HG02970 (cell line): ENCODE measurements around the gene CAPG.
"Not testable (repeated sequence)": the region's sequence is repeated elsewhere in the genome, so short reads cannot be mapped to it uniquely, and the experiment has no call there.

Experiments used
- ATAC-seq: cut with Tn5 transposase; IDR thresholded peaks from one replicate; pipeline ENCODE4 v1.9.1; 2021; ENCODE audit warnings: mild to moderate bottlenecking, moderate library complexity, moderate number of reproducible peaks; ENCODE audit not compliant: unreplicated experiment, low FRiP score

Gene CAPG, protein sequence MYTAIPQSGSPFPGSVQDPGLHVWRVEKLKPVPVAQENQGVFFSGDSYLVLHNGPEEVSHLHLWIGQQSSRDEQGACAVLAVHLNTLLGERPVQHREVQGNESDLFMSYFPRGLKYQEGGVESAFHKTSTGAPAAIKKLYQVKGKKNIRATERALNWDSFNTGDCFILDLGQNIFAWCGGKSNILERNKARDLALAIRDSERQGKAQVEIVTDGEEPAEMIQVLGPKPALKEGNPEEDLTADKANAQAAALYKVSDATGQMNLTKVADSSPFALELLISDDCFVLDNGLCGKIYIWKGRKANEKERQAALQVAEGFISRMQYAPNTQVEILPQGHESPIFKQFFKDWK

DNA sequence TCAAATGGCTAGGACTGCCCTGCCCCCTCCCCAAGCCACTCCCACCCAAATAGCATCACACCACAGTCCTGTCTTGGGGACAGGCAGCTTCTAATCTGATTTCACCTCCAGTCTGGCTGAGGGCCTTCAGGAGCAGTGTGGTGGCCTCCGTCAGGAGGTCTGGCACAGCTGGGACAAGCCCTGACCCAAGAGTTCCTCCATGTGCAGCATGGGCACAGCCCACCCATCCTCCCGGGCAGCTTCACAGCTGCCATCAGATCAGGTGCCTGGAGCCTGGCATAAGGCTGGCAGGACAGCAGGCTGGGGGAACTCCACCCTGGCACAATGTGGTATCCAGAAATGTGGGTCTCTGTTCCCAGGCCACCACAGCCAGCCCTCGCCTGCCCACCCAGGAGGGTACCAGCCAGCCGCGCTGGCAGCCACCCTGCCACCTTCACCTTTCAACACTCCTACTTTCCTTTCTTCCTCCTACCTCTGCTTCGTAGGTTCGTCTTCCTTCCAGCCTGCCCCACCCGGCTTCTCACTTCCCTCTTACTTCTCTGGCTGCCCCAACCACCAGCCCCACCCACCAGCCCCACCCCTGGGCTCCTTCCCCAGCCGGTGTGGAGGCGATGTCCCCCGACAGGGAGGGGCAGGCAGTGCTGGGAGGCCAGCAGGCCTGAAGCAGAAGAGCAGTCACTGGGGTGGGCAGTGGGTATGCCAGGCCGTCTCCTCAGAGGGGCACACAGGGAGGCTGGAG, at the start of gene CAPG:
TSS of gene CAPG (minus strand) at position 522 of the 739 bp plus-strand sequence. CDS start 8,221 bp downstream, outside the sequence.
- no peak for ATAC-seq

DNA sequence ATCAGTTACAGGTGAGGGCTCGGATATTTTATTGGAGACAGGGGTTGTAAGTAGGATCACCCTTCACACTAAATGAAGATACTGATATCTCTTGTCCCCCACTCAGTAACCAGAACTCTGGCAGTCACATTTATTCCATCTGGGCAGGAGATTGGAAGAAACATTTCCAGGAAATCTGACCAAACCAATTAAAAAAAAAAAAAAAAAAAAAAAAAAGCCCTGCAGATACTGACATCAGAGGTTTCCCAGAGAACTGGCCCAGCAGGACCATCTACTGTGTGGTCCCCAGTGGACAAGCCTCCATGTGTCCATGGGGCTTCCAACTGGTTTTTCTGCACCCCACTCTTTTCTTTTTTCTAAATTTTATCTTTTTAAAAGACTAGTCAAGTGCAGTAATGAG, 49.6 kb upstream of the CAPG start:
- no peak for ATAC-seq

DNA sequence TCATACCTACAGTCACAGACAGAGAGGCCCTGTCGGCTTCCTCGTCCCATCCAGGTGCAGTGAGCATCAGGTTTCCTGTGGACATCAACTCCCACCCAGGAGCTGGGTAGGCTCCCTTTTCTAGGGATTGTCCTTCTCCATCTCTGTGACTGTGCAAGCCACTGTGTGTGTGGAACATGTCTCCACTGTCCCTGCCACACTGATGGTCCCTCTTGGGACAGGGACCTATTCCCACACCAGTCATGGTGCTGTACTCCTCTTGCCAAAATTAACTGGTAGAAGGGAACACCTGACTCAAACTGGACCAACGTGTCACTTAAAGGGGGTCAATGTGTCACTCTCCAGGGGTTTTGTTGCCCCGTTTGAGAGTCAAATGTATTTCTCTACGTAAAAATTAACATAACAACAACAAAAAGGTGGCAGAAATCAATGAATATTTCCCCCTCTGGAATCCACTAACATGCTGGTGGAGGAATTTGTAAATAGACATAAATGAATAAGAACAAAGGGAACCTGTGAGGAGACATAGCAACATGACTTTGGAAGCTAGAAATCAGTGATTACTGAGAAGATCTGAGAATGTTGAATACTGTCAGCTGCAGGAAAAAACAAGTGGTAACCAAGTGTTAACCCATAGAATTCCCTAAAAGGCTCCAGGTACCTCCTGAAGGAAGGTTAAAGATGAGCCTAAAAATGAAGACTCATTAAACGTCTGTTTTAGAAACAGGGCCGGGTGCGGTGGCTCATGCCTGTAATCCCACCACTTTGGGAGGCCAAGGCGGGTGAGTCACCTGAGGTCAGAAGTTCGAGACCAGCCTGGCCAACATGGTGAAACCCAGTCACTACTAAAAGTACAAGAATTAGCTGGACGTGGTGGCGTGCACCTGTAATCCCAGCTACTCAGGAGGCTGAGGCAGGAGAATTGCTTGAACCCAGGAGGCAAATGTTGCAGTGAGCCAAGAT, 48.7 kb upstream of the CAPG start:
- ATAC-seq, result no peak

DNA sequence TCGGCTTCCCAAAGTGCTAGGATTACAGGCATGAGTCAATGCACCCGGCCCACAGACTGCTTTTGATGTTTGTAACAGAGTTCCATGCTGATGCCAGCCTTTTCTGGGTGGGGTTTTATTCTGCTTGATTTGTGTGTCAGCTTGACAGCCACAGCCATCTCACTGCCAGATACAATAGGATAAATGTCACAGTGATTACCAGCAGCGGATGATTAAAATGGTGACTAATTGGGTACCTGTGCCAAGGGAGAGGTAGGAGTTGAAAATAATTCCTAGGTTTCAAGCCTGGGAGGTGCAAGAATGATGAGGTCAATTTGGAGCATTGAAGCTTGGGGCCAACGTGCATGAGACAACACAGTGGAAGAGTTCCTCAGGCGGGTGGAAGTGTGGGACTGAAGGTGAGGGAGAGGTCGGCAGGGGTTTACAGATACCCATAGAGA, 47.7 kb upstream of the CAPG start:
- no peak for ATAC-seq

DNA sequence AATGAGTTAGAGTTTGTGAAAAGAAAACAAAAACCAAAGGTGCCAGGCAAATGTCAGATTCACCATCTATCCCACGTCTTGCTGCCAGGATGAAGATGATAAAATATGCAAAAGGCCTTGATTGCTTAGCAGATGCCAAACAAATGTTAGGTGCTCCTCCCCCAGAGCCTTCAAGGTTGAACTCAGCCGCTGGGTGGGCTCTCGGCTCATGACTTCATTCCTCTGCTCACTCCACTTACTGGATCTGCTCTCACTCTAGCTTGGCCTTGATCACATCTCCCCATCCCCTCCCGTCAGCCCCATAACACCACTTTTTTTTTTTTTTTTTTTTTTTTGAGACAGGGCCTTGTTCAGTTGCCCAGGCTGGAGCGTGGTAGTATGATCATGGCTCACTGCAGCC, 46.9 kb upstream of the CAPG start:
- no peak for ATAC-seq

DNA sequence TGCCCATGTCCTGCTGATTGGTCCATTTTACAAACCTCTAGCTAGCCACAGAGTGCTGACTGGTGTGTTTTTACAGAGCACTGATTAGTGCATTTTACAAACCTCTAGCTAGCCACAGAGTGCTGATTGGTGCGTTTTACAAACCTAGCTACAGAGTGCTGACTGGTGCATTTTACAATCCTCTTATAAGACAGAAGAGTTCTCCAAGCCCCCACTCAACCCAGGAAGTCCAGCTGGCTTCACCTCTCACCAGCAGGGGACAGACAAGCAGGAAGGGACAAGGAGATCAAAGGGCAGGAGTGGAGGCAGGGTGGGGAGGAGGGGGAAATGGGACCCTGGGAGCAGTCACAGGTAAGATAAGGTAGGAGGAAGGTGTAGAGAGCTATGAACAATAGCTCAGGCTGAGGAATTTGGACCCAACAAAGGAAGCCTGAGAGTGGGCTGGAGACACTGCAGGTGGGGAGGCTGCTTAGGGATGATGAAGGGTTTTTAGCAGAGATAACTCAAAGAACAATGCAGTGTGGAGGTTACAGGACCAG, 45.5 kb upstream of the CAPG start:
- no peak for ATAC-seq

DNA sequence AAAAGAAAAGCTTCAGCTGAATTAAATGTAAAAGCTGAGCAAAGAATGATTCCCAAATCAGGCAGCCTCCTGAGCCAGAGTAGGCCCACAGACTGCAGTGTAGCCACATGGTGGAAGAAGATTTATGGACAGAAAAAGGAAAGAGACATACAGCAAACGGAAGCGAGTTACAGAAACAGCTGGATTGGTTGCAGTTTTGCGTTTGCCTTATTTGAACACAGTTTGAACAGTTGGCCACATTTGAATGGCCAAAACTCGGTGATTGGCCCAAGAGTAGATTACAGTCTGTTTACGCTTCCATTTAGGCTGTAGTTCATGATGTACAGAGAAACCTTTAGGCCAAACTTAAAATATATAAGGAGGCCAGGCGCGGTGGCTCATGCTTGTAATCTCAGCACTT, 43.4 kb upstream of the CAPG start:
- no peak for ATAC-seq

DNA sequence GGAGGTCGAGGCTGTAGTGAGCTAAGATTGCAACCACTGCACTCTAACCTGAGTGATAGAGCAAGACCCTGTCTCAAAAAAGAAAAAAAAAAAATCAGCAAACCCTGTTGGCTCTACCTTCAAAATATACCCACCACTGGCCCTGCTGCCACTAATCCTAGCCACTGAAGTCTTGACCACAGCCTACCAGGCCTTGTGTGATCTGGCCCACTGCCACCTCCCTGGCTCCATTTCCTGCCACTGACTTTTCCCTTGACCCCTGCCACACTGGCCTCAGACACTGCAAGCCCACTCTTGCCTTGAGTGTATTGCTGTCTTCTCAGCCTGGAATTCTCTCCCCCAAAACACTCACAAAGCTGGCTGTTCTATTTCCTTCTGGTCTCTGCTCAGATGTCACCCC, 42.1 kb upstream of the CAPG start:
- ATAC-seq, result no peak

DNA sequence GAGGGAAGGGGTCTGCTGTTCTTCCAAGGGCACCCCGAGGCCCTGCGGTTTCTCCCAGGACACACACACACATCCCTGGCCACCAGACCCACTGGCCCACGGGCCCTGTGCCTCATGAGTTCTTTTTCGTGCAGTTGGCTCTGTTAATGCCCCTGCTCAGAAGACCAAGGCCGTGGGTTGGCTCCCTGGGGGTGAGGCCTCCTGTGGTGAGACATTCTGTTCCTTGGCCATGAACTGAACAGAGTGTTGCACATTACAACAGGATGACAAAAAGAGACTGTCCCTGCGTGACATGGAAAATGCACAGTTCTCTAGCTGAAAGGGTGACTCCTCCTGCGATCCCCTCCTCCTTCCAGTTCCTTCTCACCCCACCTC, 39.0 kb upstream of the CAPG start:
- ATAC-seq, result no peak

DNA sequence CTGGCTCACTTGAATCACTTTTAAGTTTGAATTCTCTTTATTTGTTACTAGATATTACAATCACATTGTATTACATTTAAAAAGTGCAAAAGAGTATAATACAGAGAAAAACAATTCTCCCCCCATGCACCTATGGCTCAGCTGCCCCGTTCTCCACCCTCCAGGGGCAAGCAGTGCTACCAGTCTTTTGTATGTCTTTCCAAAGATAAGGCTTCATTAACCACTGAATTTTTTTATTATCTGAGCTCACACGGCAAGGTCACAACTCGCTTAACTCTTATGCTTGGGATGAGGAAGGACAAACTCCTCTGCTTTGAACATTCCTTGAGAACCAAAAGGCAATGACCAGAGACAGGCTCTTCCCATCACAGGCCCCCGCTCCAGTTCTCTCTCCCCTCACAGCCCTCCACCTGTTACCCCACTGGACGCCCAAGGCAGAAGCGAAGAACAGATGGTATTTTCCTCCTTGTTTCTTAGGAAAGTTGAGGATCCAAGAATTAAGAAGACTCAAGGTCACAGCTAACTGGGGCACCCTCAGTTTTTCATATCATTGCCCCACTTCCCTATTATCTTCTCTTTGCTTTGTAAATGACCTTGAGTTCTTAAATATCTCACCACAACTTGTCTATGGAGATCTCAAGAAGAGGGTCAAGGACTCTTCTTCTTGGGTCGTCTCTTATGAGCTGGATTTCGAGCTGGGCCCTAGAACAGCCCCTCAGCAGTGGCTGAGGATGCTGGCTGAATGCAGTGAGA, 38.5 kb upstream of the CAPG start:
- ATAC-seq, result no peak

DNA sequence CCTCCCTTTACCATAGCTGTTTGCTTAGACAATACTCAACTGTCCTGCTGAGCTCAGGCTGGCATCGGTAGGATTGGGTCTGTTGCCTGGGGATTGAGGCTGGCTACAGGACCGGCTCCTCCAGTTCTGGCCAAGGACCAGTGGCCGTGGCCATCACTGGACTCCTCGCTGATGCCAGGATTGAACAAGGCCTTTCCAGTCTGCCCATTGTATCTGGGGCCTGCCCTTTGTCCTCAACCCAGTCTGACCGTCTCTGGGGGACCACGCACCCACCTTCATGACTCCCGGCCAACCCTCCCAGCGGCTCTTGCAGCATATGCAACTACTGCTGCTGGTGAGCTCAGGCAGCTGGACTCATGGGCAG, 37.0 kb upstream of the CAPG start:
- no peak for ATAC-seq

DNA sequence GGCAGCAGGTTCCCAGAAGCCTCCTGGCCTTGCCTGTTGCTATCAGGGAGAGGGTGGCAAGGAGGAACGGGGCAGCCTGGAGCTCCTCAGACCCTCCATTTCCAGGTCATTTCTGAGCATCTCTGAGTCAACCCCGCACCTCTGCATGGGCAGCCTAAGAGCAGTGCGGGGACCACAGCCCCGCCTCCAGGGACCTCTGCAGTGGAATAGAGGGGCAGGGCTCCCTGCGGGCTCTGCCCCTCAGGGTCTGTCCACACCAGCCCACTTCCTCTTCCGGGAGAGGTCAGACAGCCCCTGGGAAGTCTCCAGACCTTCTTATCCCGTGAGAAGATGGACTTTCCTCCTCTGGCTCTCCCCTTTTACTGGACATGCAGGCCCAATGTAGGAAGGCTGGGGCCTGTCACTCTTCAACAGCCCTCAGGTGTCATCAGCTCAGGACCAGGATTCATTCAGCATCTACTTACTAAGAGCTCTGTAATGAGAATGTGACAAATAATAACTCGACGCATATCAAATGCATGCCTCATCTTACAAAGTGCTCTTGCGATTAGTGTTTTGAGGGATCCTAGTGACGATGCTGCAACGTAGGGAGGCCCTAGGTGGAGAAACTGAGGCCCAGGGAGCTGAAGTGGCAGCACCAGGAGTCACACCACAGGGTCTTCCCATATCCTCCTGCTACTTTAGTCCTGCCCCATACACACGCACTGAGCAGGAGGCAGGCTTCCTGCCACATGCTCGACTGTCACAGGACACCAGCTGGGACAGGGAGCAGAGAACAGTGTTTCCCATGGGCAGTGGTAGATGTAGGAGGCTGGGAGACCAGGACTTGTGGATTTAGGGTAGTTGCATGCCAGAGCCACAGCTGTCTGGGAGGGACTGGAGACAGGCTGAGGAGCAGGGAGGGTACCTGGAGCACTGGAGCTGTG, 36.4 kb upstream of the CAPG start:
- no peak for ATAC-seq

DNA sequence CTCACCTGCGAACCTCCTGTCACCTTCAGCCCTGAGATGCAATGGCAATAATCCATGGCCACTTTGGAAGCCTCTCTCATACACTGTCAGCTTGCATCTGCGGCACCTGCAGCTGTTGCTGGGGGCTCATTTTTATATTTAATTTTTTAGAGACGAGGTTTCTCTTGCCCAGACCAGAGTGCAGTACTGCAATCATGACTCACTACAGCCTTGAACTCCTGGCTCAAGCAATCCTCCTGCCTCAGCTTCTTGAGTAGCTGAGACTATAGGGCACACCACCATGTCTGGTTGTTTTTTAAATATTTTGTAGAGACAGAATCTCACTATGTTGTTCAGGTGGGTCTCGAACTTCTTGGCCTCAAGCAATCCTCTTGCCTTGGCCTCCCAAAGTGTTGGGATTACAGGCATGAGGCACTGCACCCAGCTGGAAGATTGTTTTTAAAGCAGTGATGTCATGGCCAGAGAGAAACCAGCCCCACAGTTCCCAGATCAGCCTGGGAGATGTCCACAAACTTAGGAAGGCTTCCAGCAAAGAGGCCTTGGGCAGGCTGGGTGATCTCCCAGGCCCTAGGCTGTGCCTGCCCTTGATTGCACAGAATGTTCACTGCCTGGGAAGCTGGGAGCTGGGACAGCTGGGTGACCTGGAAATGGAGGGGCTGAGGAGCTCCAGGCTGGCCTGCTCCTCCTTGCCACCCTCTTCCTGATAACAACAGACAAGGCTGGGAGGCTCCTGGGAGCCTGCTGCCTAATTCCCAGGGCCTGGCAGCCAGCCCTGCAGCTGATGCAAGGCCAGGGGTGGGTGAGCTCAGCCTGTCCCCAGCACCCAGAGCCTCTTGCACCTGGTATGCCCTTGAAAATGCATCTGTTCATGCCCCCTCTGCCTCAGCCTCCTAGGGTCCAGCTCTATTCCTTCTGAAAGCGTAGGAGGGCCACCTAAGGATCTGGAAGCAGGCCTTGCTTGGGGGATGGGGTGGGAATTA, 35.4 kb upstream of the CAPG start:
- no peak for ATAC-seq

DNA sequence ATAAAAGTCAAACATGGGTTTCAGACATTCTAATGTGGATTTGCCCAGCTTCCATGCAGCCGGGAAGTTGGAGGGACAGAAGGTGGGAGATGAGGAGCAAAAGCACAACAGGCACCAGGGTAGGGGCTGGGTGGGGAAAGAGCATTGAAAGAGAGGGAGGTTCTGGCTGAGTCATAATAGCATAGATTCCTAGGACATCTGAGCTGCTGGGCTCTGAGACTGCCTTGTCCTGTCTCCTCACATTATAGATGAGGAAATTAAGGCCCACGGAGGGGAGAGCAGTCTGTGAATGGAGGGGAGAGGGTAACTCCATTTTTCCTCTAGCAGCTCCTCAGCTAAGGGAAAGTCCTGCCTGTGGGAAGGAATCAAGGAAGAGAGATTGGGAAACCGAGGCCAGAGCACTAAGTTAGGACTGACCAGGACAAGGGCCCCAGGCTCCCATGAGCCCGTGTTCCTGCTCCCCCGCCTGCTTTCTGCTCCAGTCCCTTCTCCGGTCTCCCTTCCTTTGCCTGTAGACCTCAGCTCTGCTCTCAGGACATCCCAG, 34.5 kb upstream of the CAPG start:
- no peak for ATAC-seq

DNA sequence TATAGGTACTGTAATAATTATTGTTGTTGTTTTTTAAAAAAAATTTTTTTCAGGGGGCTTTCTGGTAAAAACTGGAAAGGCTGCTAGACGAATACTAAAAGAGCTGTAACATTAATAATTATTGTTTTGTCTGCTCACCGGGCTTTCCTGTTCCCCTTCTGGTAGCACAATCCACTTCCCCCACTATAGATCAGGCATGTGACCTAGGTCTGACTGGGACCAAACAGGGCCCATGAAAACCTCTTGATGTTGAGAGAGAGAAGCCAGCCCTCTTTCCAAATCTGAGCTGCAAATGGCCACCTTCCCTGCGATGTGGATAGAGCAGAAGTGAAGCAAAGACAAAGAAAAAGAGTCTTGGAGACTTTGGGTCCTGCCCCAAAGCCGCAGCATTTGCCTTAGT, 31.7 kb upstream of the CAPG start:
- ATAC-seq, result no peak

DNA sequence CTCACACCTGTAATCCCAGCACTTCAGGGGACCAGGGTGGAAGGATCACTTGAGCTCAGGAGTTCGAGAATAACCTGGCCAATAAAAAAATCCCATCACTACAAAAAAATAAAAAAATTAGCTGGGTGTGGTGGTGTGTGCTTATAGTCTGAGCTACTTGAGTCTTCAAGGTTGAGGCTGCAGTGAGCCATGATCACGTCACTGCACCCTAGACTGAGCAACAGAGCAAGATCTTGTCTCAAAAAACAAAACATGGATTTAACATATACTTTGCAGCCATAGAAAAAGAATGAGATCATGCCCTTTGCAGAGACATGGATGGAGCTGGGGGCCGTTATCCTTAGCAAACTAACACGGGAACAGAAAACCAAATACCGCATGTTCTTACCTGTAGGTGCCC, 30.6 kb upstream of the CAPG start:
- ATAC-seq, result no peak

DNA sequence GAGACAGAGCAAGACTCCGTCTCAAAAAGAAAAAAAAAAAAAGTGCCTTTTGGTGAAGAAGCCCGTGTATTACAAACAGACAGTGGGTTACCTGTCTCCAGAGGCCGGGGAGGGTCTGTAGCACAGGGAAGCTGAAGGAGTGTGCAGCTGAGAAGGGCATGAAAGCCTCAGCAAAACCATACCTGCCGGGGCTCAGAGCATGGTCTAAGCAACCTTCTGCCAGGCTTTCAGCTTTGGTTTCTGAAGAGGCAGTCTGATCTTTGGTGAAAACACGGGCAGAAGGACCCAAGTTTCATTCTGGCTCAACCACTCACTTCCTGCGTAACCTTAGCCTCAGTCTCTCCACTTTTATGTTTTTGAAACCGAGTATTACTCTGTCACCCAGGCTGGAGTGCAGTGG, 29.8 kb upstream of the CAPG start:
- no peak for ATAC-seq

DNA sequence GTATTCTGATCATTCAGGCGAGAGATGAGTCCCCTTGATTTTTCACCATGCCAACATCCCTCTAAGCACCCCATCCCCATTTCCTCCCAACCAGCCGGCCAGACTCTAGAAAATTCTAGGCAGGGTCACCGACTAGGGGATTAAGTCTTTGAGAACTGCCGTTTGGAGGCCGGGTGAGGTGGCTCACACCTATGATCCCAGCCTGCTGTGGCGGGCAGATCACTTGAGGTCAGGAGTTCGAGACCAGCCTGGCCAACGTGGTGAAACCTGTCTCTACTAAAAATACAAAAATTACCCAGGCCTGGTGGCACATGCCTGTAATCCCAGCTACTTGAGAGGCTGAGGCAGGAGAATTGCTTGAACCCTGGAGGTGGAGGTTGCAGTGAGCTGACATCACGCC, 29.4 kb upstream of the CAPG start:
- ATAC-seq, result not testable (repeated sequence)
